CD4-positive, CD25-positive, alpha-beta regulatory T cell (primary cell): ENCODE results near the gene CHST15. TPM values are rescaled to one million over a fixed set of nuclear protein-coding genes. Genes with fewer than 3 reads are reported as not detected.

Experiments
- ATAC-seq, 2 donors: fragments of 150-1000 bp; cut with Tn5 transposase; one replicate each; pipeline ENCODE4 v1.10.0; 2021; ENCODE audit warnings: low read depth in 2 of 2, moderate number of reproducible peaks in 2 of 2, moderate library complexity in 1 of 2
- DNase-seq, 3 donors: peaks; one replicate each; pipeline versions ENCODE4 v3.0.0 to v3.0.0-alpha.2; 2012 to 2022; ENCODE audit warnings: mixed read lengths in 1 of 3
- H3K27ac ChIP-seq: one replicate; pipeline ENCODE4 v1.7.0; 2013; ENCODE audit warnings: mild to moderate bottlenecking, low read length; ENCODE audit not compliant: insufficient read depth, poor library complexity, severe bottlenecking
- H3K27me3 ChIP-seq: one replicate; pipeline ENCODE4 v1.7.0; 2013; ENCODE audit warnings: low read length; ENCODE audit not compliant: control insufficient read depth, insufficient read depth
- H3K36me3 ChIP-seq: one replicate; pipeline ENCODE4 v1.7.0; 2013; ENCODE audit warnings: mild to moderate bottlenecking, low read length, moderate library complexity; ENCODE audit not compliant: control insufficient read depth, insufficient read depth
- H3K4me1 ChIP-seq: 2 replicates; pipeline ENCODE4 v1.7.0; 2013; ENCODE audit warnings: mild to moderate bottlenecking, low read length; ENCODE audit not compliant: insufficient read depth, control insufficient read depth, poor library complexity, severe bottlenecking
- H3K4me3 ChIP-seq: one replicate; pipeline ENCODE4 v1.7.0; 2013; ENCODE audit warnings: low read depth, mild to moderate bottlenecking, low read length, moderate library complexity
- H3K9me3 ChIP-seq, 2 experiments: 1 replicate in 1 of 2; 2 replicates in 1 of 2; pipeline ENCODE4 v1.7.0; 2013; ENCODE audit warnings: low read length in 2 of 2, mild to moderate bottlenecking in 1 of 2, moderate library complexity in 1 of 2; ENCODE audit not compliant: control insufficient read depth in 2 of 2
- H3K27ac Mint-ChIP-seq, 3 donors: one replicate each; pipeline ENCODE4 v1.8.0; 2020 to 2022; ENCODE audit warnings: mild to moderate bottlenecking in 3 of 3, mixed read lengths in 3 of 3, moderate library complexity in 2 of 3
- H3K27me3 Mint-ChIP-seq: one replicate; pipeline ENCODE4 v1.8.0; 2022; ENCODE audit warnings: mild to moderate bottlenecking, mixed read lengths
- H3K36me3 Mint-ChIP-seq: one replicate; pipeline ENCODE4 v1.8.0; 2020; ENCODE audit warnings: mixed read lengths
- H3K4me1 Mint-ChIP-seq, 4 donors: one replicate each; pipeline ENCODE4 v1.8.0; 2020 to 2022; ENCODE audit warnings: mixed read lengths in 4 of 4, mild to moderate bottlenecking in 1 of 4
- H3K4me3 Mint-ChIP-seq, 4 donors: one replicate each; pipeline ENCODE4 v1.8.0; 2020 to 2022; ENCODE audit warnings: mild to moderate bottlenecking in 4 of 4, mixed read lengths in 4 of 4, moderate library complexity in 3 of 4
- H3K9me3 Mint-ChIP-seq, 7 donors: one replicate each; pipeline ENCODE4 v1.8.0; 2020 to 2022; ENCODE audit warnings: mixed read lengths in 7 of 7, mild to moderate bottlenecking in 3 of 7, moderate library complexity in 2 of 7
- polyA plus RNA-seq, 4 donors: library from polyadenylated mRNA; unstranded; fragments of 300-500 nt; fragmentation: Illumina TruSeq; gene quantifications; one replicate each; pipeline ENCODE4 v1.2.3, GENCODE V29; 2021
- total RNA-seq: library from RNA; stranded (reverse); gene quantifications from one replicate; pipeline ENCODE4 v1.2.3, GENCODE V29; 2022

Gene CHST15
- total and polyA plus RNA-seq, 5 donors from 2014 or later = 0.13 to 0.47 (median 0.27) TPM; not detected in 1

DNA sequence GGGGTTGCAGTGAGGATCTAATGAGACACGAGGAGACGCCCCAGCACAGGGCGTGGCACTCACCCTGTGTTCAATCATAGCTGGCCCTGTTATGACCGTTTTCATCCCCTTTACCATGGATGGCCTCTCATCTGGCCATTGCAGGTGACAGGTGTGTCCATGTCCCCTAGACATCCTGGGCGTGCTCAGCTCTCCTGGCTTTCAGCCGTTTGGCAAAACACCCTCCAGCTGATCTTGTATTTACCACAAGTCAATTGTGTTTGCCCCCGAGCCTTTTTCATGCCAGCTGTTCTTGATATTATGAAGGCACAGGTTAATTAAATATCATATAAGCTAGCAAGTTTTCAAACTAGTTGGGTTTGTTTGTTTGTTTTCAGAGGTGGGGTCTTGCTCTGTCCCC is 97.1 kb downstream of the CHST15 start:
- no peaks in the 10 kb centered on the region for H3K36me3 ChIP-seq
- ATAC-seq (no peak), DNase-seq (no peak)
- no peaks in the 10 kb centered on the region for H3K9me3 Mint-ChIP-seq
- peaks cover 34% of the 10 kb centered on the region for H3K27me3 Mint-ChIP-seq
- H3K27ac ChIP-seq = no peak overlapping the region
- H3K4me3 Mint-ChIP-seq = peak overlapping the region in 1 of 4 donors; percentile 61
- H3K27ac Mint-ChIP-seq = peak overlapping the region in 1 of 3 donors; percentile 20
- H3K4me1 Mint-ChIP-seq = peaks cover 0 to 13% (median under 1%) of the 10 kb centered on the region in 4 donors
- H3K9me3 ChIP-seq = no peaks in the 10 kb centered on the region
- peaks cover 9% of the 10 kb centered on the region for H3K4me1 ChIP-seq
- H3K36me3 Mint-ChIP-seq = no peaks in the 10 kb centered on the region
- no peak overlapping the region for H3K4me3 ChIP-seq
- no peaks in the 10 kb centered on the region for H3K27me3 ChIP-seq

DNA sequence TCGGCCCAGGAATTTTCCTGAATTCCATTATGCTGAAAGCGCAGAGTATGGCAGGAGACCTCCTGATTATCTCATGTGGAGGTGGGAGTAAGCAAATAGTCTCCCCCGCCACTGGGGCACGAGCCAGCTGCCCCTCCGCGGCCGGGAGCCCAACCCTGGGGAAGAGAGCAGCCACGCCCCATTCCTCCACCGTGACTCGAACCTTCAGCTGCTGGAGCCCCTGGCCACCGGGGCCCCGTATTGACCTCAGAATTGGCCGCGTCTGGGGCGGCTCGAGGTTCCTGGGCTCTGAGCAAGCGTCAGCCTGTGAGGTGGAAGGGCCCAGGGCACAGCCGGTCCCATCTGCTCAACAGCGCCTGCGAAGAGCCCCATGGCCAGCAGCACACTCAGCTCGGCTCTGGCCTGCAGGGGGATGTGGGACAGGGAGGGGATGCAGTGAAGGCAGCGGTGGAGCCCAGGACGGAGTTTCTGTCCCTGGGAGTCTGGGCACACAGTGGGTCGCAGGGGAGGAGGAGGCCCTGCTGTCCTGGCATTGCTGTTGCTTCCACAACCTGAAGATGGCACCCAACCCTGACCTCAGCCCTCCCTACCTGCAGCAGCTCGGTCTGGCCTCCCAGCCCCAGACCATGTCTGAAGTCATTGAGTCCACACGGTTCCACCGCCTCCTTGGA is 97.8 kb downstream of the CHST15 start:
- ATAC-seq = peak in 1 of 2 donors; percentile 9
- Mint-ChIP-seq H3K9me3 (no peaks in the 10 kb centered on the region), H3K27ac (no peak overlapping the region), H3K36me3 (no peaks in the 10 kb centered on the region), H3K27me3 (peaks cover 41% of the 10 kb centered on the region), H3K4me3 (peak overlapping the region in 1 of 4 donors; percentile 70), H3K4me1 (peaks cover 0 to 17% (median under 1%) of the 10 kb centered on the region in 4 donors)
- Histone ChIP-seq H3K27me3 (peaks cover 5% of the 10 kb centered on the region), H3K9me3 (no peaks in the 10 kb centered on the region), H3K36me3 (no peaks in the 10 kb centered on the region), H3K4me1 (peaks cover 9% of the 10 kb centered on the region), H3K4me3 (no peak overlapping the region), H3K27ac (no peak overlapping the region)
- peak in 2 of 3 donors; percentile 10 to 39 for DNase-seq

DNA sequence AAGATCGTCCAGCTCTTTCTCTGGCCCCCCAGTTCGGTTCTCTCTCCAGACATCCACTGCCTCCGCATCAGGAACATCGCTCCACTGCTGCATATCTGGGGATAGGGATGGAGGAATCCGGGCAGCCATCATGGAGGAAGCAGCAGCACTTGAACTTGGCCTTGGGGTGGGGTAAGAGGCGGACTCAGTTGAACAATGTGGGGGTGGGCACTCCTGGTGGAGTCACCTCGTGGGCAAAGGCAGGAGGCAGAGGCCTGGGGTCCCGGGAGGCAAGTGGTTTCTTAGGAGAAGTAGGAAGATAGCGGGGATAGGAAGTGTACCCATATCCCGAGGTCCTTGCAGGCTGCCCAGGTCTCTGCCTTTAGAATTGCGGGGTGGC is 98.3 kb downstream of the CHST15 start:
- no peak for DNase-seq
- Histone ChIP-seq H3K4me1 (peaks cover 9% of the 10 kb centered on the region), H3K4me3 (no peak overlapping the region), H3K27me3 (peaks cover 6% of the 10 kb centered on the region), H3K9me3 (no peaks in the 10 kb centered on the region), H3K36me3 (no peaks in the 10 kb centered on the region), H3K27ac (no peak overlapping the region)
- H3K9me3 Mint-ChIP-seq = no peaks in the 10 kb centered on the region
- ATAC-seq = no peak
- peaks cover 0 to 17% (median under 1%) of the 10 kb centered on the region in 4 donors for H3K4me1 Mint-ChIP-seq
- peak overlapping the region in 2 of 4 donors; percentile 70 to 80 for H3K4me3 Mint-ChIP-seq
- H3K27me3 Mint-ChIP-seq = peaks cover 46% of the 10 kb centered on the region
- no peak overlapping the region for H3K27ac Mint-ChIP-seq
- no peaks in the 10 kb centered on the region for H3K36me3 Mint-ChIP-seq

DNA sequence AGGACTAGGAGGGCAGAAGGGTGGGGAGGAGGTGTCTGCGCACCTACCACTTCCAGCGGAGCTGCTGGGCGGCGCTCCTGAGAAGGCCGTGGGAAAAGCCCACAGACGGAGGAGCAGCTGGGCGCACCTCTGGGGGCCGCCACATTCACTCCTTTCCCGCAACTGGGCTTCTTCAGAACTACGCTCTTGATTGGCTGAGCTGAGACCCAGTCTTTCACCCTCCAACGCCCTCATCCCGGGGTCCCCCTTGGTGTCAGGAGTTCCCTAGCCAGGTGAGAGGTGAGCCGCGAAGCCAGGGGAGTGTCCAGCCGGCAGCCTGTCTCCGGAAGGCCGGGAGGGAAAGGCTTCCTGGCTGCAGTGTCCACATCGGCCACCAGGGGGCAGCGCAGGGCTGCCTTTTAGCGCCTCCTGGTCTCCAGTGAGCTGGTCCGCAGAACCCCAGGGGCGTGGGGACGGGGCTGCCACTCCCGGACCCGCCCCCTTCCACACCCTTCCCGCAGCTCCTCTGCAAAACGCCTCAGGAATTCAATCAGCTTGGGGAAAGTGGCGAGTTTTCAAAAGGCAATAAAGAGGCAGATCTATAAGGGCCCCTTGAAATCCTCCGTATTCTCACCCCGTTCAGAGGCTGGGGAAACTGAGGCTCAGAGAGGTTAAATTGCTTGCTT is 98.8 kb downstream of the CHST15 start:
- Histone ChIP-seq H3K27ac (no peak overlapping the region), H3K27me3 (peaks cover 7% of the 10 kb centered on the region), H3K36me3 (no peaks in the 10 kb centered on the region), H3K4me1 (peaks cover 9% of the 10 kb centered on the region), H3K4me3 (no peak overlapping the region), H3K9me3 (no peaks in the 10 kb centered on the region)
- DNase-seq (peak; percentile 61 to 73 (median 63)), ATAC-seq (peak; percentile 55 to 68)
- Mint-ChIP-seq H3K27ac (no peak overlapping the region), H3K4me3 (peak overlapping the region in 3 of 4 donors; percentile 12 to 80 (median 70)), H3K27me3 (peaks cover 49% of the 10 kb centered on the region), H3K9me3 (no peaks in the 10 kb centered on the region), H3K36me3 (no peaks in the 10 kb centered on the region), H3K4me1 (peaks cover 0 to 17% (median under 1%) of the 10 kb centered on the region in 4 donors)

DNA sequence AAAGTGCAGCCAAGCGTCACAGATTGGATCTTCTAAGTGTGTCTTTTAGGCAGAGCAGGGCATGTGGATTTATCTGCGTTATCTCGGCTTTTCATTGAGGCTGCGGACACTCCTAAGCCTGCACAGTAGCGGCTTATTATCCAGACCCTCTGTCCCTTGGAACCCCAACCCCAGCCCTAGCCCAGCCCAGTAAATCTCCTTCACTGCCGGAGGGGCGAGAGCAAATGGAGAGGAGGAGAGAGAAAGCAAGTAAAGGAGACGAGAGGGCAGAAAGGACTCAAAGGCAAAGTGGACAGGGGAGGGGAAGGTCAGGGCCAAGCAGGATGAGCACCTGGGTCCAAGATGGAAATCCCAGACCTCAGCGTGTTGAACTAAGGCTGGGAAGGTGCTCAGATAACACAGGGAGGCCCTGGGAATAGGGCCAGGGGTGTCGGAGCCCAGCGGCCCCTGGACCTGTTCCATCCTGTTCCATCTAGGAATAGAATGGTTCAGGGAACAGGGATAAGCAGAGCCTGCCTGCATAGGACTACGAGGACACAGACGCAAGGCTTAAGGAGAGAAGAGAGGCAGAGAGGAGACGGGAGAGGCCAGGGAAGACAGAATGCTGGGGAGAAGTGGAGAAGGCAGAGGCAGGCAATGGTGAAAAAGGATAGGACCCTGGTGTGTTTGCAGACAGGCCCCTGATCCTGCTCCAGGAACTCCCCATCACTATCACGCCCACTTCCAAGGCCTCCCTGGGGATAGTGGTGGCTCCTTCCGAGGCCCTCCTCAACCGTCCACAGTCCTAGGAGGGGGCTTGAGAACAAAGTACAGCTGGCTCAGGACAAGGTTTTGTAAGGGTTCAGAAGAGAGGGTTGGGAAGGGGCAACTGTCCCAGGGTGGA is 99.6 kb downstream of the CHST15 start:
- no peak for DNase-seq
- Histone ChIP-seq H3K27me3 (peaks cover 8% of the 10 kb centered on the region), H3K4me3 (no peak overlapping the region), H3K27ac (no peak overlapping the region), H3K9me3 (no peaks in the 10 kb centered on the region), H3K36me3 (no peaks in the 10 kb centered on the region), H3K4me1 (peaks cover 9% of the 10 kb centered on the region)
- Mint-ChIP-seq H3K4me1 (peaks cover 0 to 17% (median under 1%) of the 10 kb centered on the region in 4 donors), H3K27ac (no peak overlapping the region), H3K27me3 (peaks cover 57% of the 10 kb centered on the region), H3K4me3 (peak overlapping the region in 2 of 4 donors; percentile 12 to 46), H3K36me3 (no peaks in the 10 kb centered on the region), H3K9me3 (no peaks in the 10 kb centered on the region)
- no peak for ATAC-seq

DNA sequence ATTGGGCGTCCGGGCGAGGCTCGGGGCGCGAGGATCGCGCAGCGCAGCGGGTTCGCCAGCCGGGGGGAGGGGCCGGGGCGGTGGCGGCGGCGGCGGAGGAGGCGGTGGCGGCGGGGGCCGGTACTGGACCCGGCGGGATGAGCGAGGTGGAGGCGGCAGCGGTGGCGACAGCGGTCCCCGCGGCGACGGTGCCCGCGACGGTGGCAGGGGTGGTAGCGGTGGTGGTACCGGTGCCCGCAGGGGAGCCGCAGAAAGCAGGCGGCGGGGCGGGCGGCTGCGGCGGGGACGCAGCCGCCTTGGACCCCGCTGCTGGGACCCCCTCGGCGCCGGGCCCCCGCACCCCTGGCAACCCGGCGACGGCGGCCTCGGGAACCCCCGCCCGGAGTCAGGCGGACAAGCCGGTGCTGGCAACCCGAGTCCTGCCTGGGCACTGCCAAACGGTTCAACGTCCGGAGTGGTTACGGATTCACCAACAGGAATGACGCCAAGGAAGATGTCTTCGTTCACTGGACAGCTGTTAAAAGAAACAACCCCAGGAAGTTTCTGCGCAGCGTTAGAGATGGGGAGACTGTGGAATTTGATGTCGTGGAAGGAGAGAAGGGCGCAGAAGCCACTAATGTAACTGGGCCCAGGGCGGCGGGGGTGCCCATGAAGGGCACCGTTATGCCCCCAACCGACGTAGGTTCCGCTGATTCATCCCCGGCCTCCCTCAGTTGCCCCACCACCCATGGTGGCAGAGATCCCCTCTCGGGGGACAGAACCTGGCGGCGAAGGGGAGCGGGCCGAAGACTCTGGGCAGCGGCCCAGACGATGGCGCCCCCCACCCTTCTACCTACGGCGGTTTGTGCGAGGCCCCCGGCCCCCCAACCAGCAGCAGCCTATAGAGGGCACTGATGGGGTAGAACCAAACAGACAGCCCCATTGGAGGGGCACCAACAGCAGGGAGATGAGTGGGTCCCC is 101.5 kb downstream of the CHST15 start:
- H3K4me1 Mint-ChIP-seq = peaks cover 0 to 17% (median under 1%) of the 10 kb centered on the region in 4 donors
- peaks cover 9% of the 10 kb centered on the region for H3K4me1 ChIP-seq
- H3K9me3 Mint-ChIP-seq = peaks cover 0 to 2% (median 0%) of the 10 kb centered on the region in 7 donors
- peaks cover 58% of the 10 kb centered on the region for H3K27me3 Mint-ChIP-seq
- ATAC-seq = no peak
- no peak overlapping the region for H3K4me3 ChIP-seq
- H3K27ac Mint-ChIP-seq = no peak overlapping the region
- H3K4me3 Mint-ChIP-seq = no peak overlapping the region
- H3K36me3 Mint-ChIP-seq = no peaks in the 10 kb centered on the region
- no peak for DNase-seq
- H3K36me3 ChIP-seq = no peaks in the 10 kb centered on the region
- peaks cover 11% of the 10 kb centered on the region for H3K27me3 ChIP-seq
- no peaks in the 10 kb centered on the region for H3K9me3 ChIP-seq
- no peak overlapping the region for H3K27ac ChIP-seq

DNA sequence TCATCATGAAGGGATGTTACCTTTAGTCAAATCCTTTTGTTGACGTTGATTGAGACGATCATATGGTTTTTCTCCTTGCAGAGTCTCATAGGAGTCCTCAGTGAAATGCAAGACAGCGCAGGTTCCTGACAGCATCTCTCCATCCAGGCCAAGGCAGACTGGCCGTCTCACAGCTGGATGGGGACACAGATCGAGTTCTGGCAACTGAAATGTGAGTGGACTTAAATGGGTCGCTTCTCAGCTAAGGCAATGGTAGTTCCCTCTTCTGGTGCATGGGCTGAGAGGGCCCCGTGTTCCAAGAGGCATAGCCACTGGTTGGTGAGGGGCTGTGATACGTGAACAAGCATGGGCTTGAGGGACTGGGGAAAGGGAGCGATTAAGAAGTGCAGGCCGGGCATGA is 102.5 kb downstream of the CHST15 start:
- DNase-seq = no peak
- peaks cover 11% of the 10 kb centered on the region for H3K27me3 ChIP-seq
- H3K27ac ChIP-seq = no peak overlapping the region
- H3K27me3 Mint-ChIP-seq = peaks cover 56% of the 10 kb centered on the region
- H3K4me3 Mint-ChIP-seq = no peak overlapping the region
- no peaks in the 10 kb centered on the region for H3K36me3 Mint-ChIP-seq
- H3K4me1 Mint-ChIP-seq = peaks cover 0 to 14% (median under 1%) of the 10 kb centered on the region in 4 donors
- ATAC-seq = no peak
- H3K4me1 ChIP-seq = peaks cover 9% of the 10 kb centered on the region
- no peak overlapping the region for H3K4me3 ChIP-seq
- H3K36me3 ChIP-seq = no peaks in the 10 kb centered on the region
- no peak overlapping the region for H3K27ac Mint-ChIP-seq
- peaks cover 0 to 2% (median 0%) of the 10 kb centered on the region in 7 donors for H3K9me3 Mint-ChIP-seq
- H3K9me3 ChIP-seq = no peaks in the 10 kb centered on the region
